ENCODE results near the gene MAP9.
"Not testable (repeated sequence)": the region's sequence is repeated elsewhere in the genome, so short reads cannot be mapped to it uniquely, and the experiment has no call there.

The MAP9 gene

DNA sequence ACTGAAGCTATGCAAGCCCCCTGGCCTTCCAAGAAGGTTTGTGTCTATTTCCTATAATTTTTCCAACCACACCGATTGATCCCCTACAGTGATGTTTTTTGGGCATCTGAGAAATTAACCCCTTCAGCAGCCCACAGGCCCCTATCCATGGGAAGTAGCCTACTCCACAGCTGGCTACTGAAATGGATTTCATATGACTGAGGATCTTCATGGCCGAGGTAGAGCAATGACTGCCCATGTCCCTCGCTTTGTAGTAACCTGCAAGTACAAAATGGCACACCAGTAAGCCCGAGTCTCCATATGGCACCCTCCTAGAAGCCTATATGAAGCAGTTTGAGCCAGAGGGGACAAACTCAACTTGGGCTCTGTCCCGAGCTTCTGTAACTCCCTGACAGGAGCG is 36.8 kb downstream of the MAP9 start:
- no peak for DNase-seq

DNA sequence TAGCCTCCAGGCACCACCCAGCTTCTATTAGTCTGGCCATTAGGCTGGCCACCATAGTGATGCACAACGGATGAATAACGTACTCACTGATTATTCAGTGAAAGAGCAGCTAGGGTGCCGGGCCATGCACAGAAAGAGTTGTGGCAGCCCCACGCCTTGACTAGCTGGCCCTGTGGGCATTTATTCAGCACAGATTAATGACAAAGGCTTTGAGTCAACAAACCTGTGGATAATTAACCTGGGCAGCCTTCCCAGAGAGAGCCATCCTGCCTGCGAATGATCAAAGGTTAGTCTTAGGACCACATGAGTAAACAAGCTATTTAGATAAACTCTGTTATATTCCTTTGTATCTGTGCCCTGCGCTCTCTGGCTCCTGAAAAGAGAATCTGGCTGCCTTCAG is 37.2 kb downstream of the MAP9 start:
- no peak for DNase-seq

DNA sequence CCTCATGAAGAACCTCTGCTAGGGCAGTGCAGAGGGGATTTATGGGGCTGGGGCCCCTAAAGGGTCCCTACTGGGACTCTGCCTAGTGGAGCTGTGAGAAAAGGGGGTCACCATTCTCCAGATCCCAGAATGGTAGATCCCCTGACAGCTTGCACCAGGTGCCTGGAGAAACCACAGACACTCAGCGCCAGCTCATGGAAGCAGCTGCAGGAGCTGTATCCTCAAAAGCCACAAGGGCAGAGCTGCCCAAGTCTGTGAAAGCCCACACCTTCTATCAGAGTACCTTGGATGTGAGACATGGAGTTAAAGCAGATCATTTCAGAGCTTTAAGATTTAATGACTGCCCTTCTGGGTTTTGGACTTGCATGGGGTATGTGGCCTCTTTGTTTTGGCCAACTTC is 38.6 kb downstream of the MAP9 start:
- no peak for DNase-seq

DNA sequence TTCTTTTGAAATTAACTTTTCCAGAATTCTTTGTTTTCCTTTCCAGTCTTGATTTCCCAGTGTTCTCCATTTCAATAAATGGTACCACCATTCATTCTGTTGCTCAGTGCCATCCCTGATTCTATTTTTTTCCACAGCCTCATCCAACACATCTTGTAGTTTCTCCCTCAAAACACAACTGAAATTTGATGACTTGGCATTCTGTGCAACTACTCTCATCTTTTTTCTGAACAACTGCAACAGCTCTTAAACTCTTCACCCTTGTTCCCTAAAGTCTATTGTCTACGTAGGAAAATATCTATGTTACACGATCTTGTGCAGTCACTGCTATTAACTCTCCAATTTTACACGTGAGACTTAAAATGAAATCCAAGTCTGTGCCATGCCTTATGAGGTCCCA is 40.5 kb downstream of the MAP9 start:
- no peak for DNase-seq

DNA sequence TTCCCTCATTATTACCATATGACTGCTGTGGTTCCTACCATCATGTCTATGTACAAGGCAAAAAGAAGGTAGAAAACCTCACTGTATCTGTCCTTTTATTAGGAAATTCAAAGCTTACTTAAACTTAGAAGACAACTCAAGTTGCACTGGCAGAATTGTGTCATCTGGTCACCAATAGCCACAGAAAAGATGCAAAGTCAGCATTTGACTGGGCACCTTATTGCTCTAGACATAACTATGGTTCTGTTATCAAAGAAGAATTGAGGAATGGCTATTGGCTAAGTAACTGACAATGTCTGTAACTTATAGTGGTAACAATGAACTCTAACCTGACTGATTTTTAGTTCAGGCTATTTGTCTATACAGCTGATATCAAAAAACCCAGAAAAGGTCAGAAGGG is 45.3 kb downstream of the MAP9 start:
- no peak for DNase-seq

DNA sequence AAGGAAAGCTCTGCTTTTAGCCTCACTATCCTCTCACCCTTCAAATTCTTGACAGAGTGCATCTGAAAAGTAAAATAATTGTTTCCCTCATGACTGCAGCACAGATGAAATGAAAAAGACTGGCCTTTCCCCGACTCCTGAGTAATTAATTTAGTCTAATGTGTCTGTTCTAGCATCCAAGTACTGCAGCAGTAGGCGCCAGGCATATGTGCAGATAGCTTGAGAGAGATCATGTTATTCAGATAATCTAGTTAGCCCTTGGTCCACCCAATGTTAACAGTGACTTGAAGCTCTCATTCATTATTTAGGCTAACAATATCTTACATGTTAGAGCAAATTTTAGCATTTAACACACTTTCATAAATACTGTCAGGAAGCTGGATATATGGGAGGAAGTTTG is 54.0 kb downstream of the MAP9 start:
- DNase-seq: no peak

DNA sequence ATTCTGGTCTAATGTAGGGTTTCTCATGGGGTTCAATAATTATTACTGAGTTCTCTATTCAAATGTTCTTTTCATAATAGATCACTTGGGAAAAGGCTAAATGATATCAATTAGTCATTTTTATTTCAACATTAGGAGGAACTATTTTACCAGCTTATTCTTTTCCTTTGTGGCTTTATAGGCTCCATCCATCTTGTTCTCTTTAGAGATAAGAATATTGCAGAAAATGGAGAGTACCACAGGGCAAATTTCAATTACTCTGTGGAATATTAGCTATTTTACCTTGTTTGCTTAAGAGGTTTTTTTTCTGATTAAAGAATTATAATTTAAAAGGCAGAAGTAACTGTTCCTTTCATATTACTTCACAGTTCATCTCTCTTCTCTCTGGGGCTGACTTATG is 55.8 kb downstream of the MAP9 start:
- DNase-seq: no peak

DNA sequence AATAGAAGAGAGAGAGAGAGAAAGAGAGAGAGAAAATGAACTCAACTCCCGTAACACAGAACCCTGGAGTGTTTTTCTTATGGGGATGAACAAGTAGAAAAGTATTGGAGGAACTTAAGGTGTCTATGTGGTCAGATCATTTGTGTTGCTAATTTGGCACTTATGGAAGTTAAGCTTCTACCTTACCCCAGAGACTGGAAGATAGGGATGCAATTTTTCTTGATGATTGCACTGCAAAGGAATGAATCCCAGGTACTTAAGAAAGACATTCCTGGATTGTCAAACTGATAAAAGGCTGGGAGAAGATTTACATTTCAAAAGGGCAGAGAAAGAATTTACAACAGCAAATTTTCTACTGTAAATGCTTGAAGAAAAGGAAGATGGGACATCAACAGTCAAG is 57.2 kb downstream of the MAP9 start:
- no peak for DNase-seq

DNA sequence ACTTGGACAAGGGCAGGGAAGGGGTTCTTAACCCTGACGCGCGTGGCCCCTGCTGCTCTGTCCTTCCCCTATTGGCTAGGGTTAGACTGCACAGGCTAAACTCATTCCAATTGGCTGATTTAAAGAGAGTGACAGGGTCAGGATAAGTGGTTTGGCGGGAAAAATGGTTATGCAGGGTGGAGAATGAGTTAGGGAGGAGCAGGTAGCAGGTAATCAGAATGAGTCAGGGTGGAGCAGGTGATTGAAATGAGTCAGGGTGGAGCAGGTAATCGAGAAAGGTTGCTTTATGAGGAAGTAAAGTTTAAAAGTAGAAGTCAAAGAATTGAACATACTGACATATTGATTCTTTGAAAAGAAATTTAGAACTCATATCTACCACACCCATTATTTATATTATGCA is 64.7 kb downstream of the MAP9 start:
- DNase-seq: not testable (repeated sequence)

DNA sequence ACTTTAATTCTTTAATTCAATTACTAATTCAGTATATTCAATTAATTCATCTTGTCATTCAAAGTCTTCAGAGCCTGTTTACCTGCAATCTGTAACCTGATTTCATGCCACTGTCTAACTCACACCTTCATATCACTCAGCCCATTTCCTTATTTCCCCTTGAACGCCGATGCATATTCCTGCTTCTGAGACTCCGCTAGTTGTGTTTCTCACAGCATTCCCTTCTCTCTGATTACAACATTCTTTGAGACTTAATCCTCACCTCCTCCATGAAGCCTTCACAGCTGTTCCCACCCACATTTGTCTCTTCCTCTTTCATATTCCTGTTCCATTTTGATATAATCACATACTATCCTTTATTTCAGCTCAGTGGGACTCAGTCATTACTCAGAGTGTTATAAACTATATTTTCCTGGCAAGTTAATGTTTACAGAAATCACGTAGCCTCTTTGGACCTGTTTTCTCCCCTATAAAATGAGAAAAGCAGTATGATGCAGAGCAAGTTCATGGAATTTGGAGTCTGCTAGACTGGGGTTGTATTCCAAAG is 69.0 kb downstream of the MAP9 start:
- no peak for DNase-seq

DNA sequence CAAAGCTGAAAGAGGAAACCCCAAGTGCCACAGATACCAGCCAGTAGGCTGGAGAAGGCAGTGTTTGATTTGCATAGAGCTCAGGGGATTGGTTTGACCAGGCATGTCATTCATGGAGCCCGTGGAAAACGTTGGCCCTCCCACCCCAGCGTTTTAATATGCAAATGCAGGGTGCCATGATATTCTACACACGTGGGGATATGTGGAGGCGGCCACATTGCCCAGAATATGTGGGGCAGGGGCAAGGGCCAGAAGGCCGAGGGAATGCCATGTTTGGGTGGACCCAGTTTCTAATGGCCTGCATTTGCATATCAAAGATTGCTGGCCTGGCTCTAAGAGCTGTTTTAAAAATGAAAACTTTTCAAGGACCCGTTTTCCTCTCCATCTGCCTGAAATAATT is 71.1 kb downstream of the MAP9 start:
- no peak for DNase-seq

DNA sequence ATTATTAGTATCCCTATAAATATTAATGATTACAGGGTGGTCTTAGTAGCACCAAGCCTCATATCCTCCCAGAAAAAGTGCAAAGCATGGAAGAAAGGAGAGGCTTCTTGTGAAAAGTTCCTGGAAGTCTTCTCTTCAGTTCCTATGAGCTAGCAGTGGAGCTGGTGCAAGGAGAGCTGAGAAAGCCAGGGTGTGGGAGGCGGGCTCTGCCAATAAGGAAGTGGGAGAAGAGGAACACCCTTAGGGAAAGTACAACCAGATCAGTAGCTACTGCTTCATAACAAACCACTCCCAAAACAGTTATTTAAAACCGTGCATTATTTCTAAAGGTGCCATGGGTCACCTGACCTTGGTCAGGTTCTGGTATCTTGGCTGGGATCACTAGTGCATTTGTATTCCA is 72.4 kb downstream of the MAP9 start:
- DNase-seq: no peak

DNA sequence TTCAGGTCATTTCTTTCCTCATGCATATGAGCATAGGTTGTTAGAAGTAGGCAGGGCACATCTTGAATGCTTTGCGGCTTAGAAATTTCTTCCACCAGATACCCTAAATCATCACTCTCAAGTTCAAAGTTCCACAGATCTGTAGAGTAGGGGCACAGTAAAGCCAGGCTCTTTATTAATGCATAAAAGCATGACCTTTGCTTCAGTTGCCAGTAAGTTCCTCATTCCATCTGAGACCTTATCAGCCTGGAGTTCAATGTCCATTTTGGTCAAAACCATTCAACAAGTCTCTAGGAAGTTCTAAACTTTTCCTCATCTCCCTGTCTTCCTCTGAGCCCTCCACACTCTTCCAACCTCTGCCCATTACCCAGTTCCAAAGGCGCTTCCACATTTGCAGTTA is 77.7 kb downstream of the MAP9 start:
- DNase-seq: no peak
